GM19023 (cell line): ENCODE results near the gene CELF2.
"Not testable (repeated sequence)": the region's sequence is repeated elsewhere in the genome, so short reads cannot be mapped to it uniquely, and the experiment has no call there.

Experiments
- ATAC-seq: cut with Tn5 transposase; IDR thresholded peaks from one replicate; pipeline ENCODE4 v1.9.1; 2021; ENCODE audit warnings: mild to moderate bottlenecking, moderate library complexity; ENCODE audit not compliant: unreplicated experiment

Gene CELF2

DNA sequence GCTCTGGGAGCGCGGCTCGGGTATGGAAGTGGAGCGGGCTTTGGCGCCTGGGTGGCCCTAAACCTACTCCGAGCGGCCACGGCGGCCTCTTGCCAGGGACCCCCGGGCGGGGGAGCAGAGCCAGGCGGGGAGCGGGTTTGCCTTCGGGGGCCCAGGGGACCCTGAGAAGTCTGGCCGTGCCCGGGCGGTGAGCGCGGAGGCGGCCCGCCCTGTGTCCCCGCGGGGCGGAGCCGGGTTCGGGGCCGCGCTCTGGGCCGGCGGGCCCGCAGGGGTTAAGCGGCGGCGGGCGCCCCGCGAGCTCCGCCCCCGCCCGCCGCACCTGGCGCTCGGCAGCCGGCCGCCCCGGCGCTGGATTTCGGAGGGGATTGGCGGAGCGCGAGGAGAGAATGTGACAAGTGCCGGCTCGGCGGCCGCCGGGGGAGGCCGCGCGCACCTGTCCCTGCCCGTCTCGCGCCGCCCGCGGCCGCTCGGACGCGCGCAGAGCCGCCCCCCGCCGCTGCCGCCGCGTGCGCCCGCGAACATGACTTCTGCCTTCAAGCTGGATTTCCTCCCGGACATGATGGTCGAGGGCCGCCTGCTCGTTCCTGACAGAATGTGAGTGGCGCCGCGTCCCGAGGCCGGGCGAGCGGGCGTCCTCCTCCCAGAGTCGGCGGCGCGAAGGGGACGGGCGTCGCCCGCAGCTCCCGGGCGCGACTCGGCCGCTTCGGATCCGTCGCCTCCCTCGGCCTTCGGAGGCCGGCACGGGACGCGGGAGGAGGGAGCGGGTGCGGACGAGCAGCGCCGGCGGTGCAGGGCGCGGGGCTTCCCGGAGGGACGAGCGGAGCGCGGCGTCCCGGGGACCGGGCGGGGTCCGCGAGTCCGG is at the start of gene CELF2:
Gene CELF2 (plus strand): TSS at position 303 of the 862 bp plus-strand sequence. CDS start 218 bp downstream, at position 521.
- peak; percentile 85 for ATAC-seq

GRCh38 chr10:10968257-10968588 is 49.4 kb upstream of the CELF2 start:
- ATAC-seq = no peak

DNA sequence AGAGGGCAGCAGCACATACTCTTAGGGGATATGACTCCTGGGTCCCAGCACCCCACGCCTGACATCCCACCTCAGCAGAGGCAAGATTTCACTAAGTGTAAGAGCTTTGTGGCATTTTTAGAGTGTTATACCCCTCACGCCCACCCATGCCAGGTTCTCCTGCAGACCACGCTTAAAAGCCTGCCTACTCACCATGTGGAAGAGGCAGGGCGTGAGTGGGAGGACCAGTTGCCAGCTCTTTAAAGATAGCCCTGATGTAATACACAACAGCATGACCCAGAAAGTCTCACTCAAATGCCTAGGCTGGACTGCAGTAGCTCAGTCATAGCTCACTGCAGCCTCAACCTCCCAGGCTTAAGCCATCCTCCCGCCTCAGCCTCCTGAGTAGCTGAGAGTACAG is 44.4 kb upstream of the CELF2 start:
- ATAC-seq = no peak

- no peak for ATAC-seq
Observed at GRCh38 chr10:10975647-10976046, 42.0 kb upstream of the CELF2 start.

GRCh38 chr10:10976652-10977051 is 41.0 kb upstream of the CELF2 start:
- no peak for ATAC-seq

- no peak for ATAC-seq
Observed at GRCh38 chr10:10977226-10977956, 40.3 kb upstream of the CELF2 start.

DNA sequence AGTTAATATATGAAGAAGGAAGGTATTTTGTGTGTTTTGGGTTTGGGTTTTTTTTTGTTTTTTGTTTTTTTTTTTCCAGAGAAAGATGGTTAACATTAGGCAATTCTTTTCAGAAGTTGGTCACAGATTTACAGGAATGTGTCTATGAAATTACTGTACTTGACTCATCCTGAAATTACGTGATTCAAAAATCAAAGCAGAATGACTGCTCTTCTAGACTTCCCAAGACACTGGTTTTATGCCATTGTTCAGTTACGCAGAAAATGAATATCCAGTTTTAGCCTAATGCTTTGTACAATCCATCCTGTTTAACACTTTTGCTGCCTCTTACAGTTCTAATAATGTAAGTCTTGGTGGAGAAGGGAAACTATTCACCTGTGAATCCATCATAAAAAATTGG is 39.7 kb upstream of the CELF2 start:
- no peak for ATAC-seq

DNA sequence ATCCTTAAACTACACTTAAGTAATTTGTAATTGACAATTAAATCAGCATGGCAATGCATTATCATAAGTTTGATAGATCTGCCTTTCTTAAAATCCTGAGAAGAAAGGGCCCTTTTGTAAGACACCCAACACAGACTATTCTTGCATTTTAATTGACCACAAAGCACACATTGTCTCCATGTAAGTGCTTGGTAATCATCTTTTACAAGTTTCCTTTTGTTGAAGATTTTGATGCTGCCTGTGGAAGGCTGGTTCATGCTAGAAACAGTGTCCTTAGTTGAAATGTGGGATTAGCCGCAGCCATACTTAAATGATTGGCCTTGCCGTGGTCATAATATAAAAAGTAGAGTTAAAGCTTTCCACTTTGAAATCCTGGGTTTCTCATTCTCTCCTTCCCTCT is 32.3 kb upstream of the CELF2 start:
- no peak for ATAC-seq

DNA sequence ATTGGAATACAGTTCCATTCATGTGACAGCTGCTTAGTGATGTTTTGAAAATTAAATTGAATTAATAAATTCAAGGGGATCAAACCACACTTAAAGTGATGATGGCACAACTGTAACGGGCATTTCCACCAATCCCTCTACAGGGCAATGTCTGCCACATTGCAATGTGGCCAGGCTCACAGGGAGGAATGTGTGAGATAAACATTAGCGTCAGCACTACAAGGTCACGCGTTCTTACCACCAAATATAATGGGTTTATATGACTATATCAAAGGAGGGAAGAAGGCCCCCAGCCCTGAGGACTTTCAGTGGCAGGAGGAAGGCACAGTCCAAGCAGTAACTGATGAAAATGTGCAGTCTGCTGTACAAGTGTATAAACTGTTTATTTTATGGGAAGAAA is 31.1 kb upstream of the CELF2 start:
- ATAC-seq = no peak

DNA sequence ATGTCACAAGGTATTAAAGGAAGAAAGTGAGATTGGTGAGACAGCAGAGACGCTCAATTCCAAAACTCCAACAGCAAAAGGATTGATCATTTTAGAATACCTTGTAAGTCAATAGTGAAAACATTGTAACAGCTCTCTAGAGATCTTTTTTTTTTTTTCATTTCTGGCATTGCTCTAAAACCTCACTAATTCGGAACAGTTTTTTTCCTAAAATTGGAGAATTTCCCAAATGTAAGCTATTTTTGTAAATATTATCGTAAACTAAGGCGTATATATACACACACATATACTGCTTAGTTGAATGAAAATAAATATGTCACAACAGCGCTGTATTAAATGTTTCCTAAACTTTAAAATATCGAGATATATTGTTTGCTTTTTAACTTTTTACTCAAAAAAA is 30.6 kb upstream of the CELF2 start:
- no peak for ATAC-seq

- no peak for ATAC-seq
Observed at GRCh38 chr10:10989669-10990068, 28.0 kb upstream of the CELF2 start.

- ATAC-seq = no peak
Observed at GRCh38 chr10:10991144-10991543, 26.5 kb upstream of the CELF2 start.

- ATAC-seq = no peak
Observed at GRCh38 chr10:10992072-10992471, 25.6 kb upstream of the CELF2 start.

DNA sequence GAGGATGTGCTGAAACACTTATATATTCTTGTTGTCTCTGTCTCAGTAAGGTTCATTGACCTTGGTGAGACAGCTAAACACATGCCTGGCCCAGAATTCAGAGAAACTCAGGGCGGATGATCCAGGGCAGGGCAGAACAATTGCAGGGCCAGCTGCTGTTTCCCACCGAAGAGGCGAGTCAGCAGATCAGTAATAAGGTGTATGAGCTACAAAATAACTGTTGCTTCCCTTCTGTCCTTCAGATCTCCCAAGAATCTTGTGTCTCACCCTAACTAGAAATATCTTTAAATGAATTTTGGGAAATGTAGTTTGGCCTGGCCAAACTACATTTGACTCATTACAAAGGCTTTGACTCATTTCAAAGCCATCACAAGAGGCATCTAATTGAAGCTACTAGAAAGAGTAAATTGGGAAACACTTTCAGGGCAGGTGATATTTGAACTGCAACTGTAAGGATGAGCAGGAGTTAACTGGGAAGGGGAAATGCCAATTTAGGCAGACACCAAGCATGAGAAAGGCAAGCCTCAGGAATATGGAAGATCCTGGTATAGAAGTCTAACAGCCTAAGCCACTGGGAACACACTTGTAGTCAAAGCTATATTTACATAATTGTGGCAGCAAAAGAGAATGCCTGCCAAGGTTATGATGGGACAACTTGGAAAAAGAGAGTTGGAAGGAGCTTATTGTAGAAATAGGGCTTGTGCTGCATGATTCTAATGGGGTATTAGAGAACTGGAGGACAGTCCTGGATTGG is 24.5 kb upstream of the CELF2 start:
- no peak for ATAC-seq

GRCh38 chr10:10993785-10994184 is 23.9 kb upstream of the CELF2 start:
- ATAC-seq = no peak

DNA sequence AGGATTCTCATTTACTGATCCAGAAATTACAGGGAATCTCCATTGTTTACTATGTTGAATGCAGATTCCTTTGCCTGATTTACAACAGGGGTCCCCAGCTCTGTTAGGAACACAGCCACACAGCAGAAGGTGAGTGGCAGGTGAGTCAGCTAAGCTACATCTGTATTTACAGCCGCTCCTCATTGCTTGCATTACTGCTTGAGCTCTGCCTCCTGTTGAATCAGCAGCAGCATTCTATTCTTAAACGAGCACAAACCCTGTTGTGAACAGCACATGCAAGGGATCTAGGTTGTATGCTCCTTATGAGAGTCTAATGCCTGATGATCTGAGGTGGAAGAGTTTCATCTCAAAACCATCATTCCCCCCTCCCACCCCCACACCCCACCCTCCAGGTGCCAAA is 23.3 kb upstream of the CELF2 start:
- no peak for ATAC-seq

DNA sequence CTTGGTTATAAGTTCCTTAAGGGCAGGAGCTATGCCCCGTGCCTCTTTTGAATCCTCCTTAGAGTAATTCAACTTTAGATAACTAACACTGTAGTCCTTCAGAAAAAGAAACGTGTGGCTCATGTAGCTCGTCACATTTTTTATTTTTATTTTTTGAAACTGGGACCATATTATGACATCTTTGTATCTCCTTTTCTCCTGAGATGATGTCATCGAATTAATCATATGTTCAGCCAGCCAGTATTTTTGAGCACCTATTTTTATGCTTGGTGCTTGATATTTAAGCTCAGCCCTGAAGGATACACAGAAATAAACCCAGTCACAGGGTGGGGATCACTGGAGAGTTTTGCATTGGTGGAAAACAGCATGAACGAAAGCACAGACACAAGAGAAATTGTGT is 22.6 kb upstream of the CELF2 start:
- ATAC-seq = no peak

GRCh38 chr10:10996966-10997620 is 20.6 kb upstream of the CELF2 start:
- ATAC-seq = no peak

GRCh38 chr10:10999501-10999900 is 18.2 kb upstream of the CELF2 start:
- not testable (repeated sequence) for ATAC-seq

GRCh38 chr10:11002485-11002884 is 15.2 kb upstream of the CELF2 start:
- ATAC-seq = no peak

DNA sequence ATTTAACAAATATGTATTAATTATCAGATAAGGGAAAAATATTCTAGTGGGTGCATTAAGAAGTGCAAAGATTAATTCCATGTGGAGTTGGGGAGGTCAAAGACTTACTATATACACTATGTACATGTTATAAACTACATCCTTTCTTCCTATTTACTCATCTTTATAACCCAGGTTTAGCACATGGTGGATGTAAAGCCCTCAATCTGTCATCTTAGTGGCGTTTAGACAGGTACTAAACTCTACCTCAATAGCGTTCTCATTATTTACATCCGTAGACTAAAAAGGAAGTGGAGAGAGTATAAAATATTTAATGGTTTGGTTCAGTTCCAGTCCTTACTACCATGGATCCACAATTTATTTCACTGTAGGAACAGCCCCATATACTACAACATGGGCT is 14.8 kb upstream of the CELF2 start:
- no peak for ATAC-seq
